CD4-positive, alpha-beta T cell (primary cell): ENCODE results near the gene RAD21L1. TPM values are rescaled to one million over a fixed set of nuclear protein-coding genes. Genes with fewer than 3 reads are reported as not detected.

Experiments used
- ATAC-seq: fragments of 200-7000 bp; cut with Tn5 transposase; one replicate; pipeline ENCODE4 v1.10.0; 2022; ENCODE audit warnings: mild to moderate bottlenecking; ENCODE audit not compliant: poor library complexity
- CTCF ChIA-PET: fragments of 350-600 bp; sonication (Branson Sonifier 250); formaldehyde crosslinking; loops from one replicate; lab custom pipeline; 2021; ENCODE audit warnings: antibody characterized with exemption, inconsistent platforms; lab: Charles Lee
- POLR2A ChIA-PET: fragments of 350-600 bp; sonication (Branson Sonifier 250); formaldehyde crosslinking; loops from one replicate; lab custom pipeline; 2021; ENCODE audit warnings: antibody characterized with exemption, inconsistent platforms; lab: Charles Lee
- DNase-seq, 14 experiments: peaks; one replicate each; pipeline ENCODE4 v3.0.0-alpha.2; 2013 to 2020; ENCODE audit warnings: mixed read lengths in 2 of 14
- H3K27ac ChIP-seq, 2 donors: one replicate each; pipeline versions ENCODE4 v1.5.1 to v1.7.0; 2013; ENCODE audit warnings: low read length in 2 of 2, low read depth in 1 of 2, mild to moderate bottlenecking in 1 of 2
- H3K27me3 ChIP-seq, 2 experiments: 1 replicate in 1 of 2; 2 replicates in 1 of 2; pipeline versions ENCODE4 v1.6.1 to v1.7.0; 2013; ENCODE audit warnings: low read length in 2 of 2, control low read depth in 1 of 2, mild to moderate bottlenecking in 1 of 2, moderate library complexity in 1 of 2; ENCODE audit not compliant: insufficient read depth in 2 of 2, control insufficient read depth in 1 of 2
- H3K36me3 ChIP-seq: one replicate; pipeline ENCODE4 v1.6.1; 2013; ENCODE audit warnings: low read length, control low read depth; ENCODE audit not compliant: insufficient read depth
- H3K4me1 ChIP-seq: one replicate; pipeline ENCODE4 v1.6.1; 2013; ENCODE audit warnings: low read length, control low read depth; ENCODE audit not compliant: insufficient read depth
- H3K4me3 ChIP-seq: one replicate; pipeline ENCODE4 v1.5.1; 2013; ENCODE audit warnings: mild to moderate bottlenecking, low read length, moderate library complexity
- H3K9me3 ChIP-seq, 2 experiments: 1 replicate in 1 of 2; 2 replicates in 1 of 2; pipeline versions ENCODE4 v1.6.1 to v1.7.0; 2013; ENCODE audit warnings: low read length in 2 of 2, mild to moderate bottlenecking in 2 of 2, control low read depth in 1 of 2, moderate library complexity in 1 of 2; ENCODE audit not compliant: control insufficient read depth in 1 of 2, insufficient read depth in 1 of 2
- H3K27ac Mint-ChIP-seq: one replicate; pipeline ENCODE4 v1.8.0; 2020; ENCODE audit warnings: mixed read lengths
- H3K27me3 Mint-ChIP-seq: one replicate; pipeline ENCODE4 v1.8.0; 2021; ENCODE audit warnings: mixed read lengths
- H3K36me3 Mint-ChIP-seq: one replicate; pipeline ENCODE4 v1.8.0; 2021; ENCODE audit warnings: low read depth, mixed read lengths
- H3K4me1 Mint-ChIP-seq: one replicate; pipeline ENCODE4 v1.8.0; 2021; ENCODE audit warnings: low read depth, mixed read lengths
- H3K4me3 Mint-ChIP-seq: one replicate; pipeline ENCODE4 v1.8.0; 2020; ENCODE audit warnings: mild to moderate bottlenecking, mixed read lengths
- H3K9me3 Mint-ChIP-seq: one replicate; pipeline ENCODE4 v1.8.0; 2020; ENCODE audit warnings: mixed read lengths
- intact Hi-C, 2 experiments: fragments of 100-400 bp; cut with DNase I in 1 of 2; cut with micrococcal nuclease in 1 of 2; formaldehyde crosslinking; loops; one replicate each; pipeline versions ENCODE4 v1.15.1 to v1.9.0; 2023 to 2025; cut with DNase I, micrococcal nuclease
- polyA plus RNA-seq, 2 donors: library from polyadenylated mRNA; unstranded; fragments of 120-200 nt; gene quantifications; one replicate each; pipeline ENCODE4 v1.2.1, GENCODE V29; 2013
- total RNA-seq, 174 experiments: library from RNA in 2 of 174; stranded (reverse) in 2 of 174; gene quantifications; one replicate each; pipeline ENCODE4 v1.2.3 and lab custom pipeline; 2021 to 2026
- TF ChIP-seq, protein P1 (sequence below): fragments of 200-600 bp; IDR thresholded peaks from one replicate; pipeline ENCODE4 v1.8.0; 2022; ENCODE audit warnings: antibody characterized with exemption, mild to moderate bottlenecking

The RAD21L1 gene
- under 1 TPM in 1 of 2 experiments, not detected in 1; 0.58 TPM for total RNA-seq
- not detected for polyA plus RNA-seq (2013, experiment 1 of 2)
- not detected for polyA plus RNA-seq (2013, experiment 2 of 2)
- total RNA-seq (lab: John Stamatoyannopoulos, UW), result 0 to 0.99 (median 0.10) reads per million in 172 experiments

DNA sequence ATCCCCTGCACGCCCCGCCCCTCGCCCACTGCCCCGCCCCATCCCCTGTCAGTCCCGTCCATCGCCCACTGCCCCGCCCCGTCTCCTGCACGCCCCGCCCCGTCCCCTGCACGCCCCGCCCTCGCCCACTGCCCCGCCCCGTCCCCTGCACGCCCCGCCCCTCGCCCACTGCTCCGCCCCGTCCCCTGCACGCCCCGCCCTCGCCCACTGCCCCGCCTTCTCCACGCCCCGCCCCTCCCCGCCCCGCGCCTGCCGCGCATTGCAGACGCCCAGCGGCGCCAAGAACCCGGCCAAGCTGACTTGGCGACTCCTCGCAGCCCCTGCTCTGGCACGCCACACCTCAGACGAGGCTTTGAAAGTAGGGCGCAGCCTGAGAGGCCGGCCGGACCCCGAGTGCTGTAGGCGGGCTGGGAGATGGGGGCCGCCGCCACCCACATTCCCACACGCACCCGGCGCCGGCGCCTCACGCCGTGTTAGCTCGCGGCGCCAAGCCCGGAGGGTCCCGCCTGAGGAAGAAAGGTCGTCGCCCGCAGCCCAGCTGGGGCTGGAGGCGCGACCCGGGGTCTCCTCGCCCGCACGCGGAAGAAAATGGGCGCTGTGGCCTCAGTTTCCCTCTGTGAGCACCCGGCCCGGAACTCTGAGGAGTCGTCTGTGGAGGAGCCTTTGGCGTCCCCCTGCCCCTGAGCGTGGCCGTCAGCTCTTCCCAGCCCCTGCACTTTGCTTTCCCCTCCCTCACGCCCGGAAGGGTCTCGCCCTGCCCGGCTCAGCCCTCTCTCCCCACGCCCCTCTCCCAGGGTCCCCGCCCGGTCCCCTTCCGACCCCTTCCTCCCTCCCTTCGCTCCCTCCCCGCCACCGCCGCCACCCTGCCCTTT lies at the start of gene RAD21L1:
Gene RAD21L1 (plus strand): TSS at position 262 of the 872 bp plus-strand sequence. CDS start 2,410 bp downstream, outside the sequence.
- TF ChIP-seq, protein P1, sequence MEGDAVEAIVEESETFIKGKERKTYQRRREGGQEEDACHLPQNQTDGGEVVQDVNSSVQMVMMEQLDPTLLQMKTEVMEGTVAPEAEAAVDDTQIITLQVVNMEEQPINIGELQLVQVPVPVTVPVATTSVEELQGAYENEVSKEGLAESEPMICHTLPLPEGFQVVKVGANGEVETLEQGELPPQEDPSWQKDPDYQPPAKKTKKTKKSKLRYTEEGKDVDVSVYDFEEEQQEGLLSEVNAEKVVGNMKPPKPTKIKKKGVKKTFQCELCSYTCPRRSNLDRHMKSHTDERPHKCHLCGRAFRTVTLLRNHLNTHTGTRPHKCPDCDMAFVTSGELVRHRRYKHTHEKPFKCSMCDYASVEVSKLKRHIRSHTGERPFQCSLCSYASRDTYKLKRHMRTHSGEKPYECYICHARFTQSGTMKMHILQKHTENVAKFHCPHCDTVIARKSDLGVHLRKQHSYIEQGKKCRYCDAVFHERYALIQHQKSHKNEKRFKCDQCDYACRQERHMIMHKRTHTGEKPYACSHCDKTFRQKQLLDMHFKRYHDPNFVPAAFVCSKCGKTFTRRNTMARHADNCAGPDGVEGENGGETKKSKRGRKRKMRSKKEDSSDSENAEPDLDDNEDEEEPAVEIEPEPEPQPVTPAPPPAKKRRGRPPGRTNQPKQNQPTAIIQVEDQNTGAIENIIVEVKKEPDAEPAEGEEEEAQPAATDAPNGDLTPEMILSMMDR, result no peak
- Mint-ChIP-seq H3K4me3 (peak within 1 kb of the TSS; percentile 92), H3K4me1 (peaks cover 19% of the 10 kb centered on the region), H3K27ac (peak within 1 kb of the TSS; percentile 53), H3K27me3 (peaks cover 21% of the 10 kb centered on the region), H3K36me3 (no peaks in the 10 kb centered on the region), H3K9me3 (peaks cover 3% of the 10 kb centered on the region)
- Histone ChIP-seq H3K9me3 (peaks cover 0 to 12% of the 10 kb centered on the region in 2 experiments), H3K4me3 (peak within 1 kb of the TSS; percentile 77), H3K4me1 (peaks cover 18% of the 10 kb centered on the region), H3K27ac (peak within 1 kb of the TSS in 1 of 2 donors; percentile 22), H3K27me3 (peaks cover 0 to 15% of the 10 kb centered on the region in 2 experiments), H3K36me3 (no peaks in the 10 kb centered on the region)
- POLR2A ChIA-PET, result interaction anchor here (0.7 to 1.8 kb wide), 6 partner anchors 9 to 75 kb away, joined by 3 to 8 read pairs (median 4); partner anchors contain the start of gene SNPH
- DNase-seq (peak; percentile 73 to 92 (median 80)), ATAC-seq (peak; percentile 80)
- intact Hi-C loops, result loop anchor here (1.0 to 10.0 kb wide), 6 partner anchors 40 to 879 kb away; partner anchors contain the start of genes SNPH (in 2 of the 2), FKBP1A (in 1 of the 2), NSFL1C (in 1 of the 2) and STK35 (in 1 of the 2)
- CTCF ChIA-PET, result interaction anchor here (1.0 to 5.6 kb wide), 3 partner anchors 13 to 41 kb away, joined by 4 to 20 read pairs (median 4); partner anchors contain the start of gene SNPH

DNA sequence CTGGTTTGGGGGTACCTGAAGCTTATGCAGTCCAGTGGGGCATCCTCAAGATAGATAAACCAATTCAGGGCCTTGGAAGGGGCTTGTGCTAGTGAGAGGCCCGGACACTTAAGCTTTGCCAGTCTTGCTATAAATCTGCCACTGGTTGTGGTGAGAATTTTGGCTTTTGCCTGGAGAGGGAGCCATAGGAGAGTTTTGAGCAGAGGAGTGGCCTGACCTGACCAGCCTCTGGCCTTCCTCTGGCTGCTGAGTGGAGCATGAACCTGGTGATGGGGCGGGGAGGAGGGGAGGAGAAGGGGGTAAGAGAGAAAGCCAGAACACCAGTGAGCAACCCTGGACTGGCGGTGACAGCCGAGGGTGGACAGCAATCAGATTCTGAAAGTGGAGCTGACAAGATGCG lies 48.2 kb upstream of the RAD21L1 start:
- H3K27ac Mint-ChIP-seq, result no peak overlapping the region
- no peaks in the 10 kb centered on the region for H3K9me3 Mint-ChIP-seq
- ChIA-PET CTCF (no interaction called here), POLR2A (no interaction called here)
- TF ChIP-seq, protein P1, result no peak
- intact Hi-C loops, result no loop called here
- H3K27me3 ChIP-seq, result no peaks in the 10 kb centered on the region
- DNase-seq (no peak), ATAC-seq (no peak)
- no peak overlapping the region for H3K27ac ChIP-seq
- H3K36me3 Mint-ChIP-seq, result peaks cover 49% of the 10 kb centered on the region
- H3K4me3 Mint-ChIP-seq, result no peak overlapping the region
- H3K36me3 ChIP-seq, result peaks cover 25% of the 10 kb centered on the region
- no peaks in the 10 kb centered on the region for H3K9me3 ChIP-seq
- peaks cover 8% of the 10 kb centered on the region for H3K27me3 Mint-ChIP-seq
- H3K4me1 Mint-ChIP-seq, result no peaks in the 10 kb centered on the region
- no peak overlapping the region for H3K4me3 ChIP-seq
- H3K4me1 ChIP-seq, result no peaks in the 10 kb centered on the region

DNA sequence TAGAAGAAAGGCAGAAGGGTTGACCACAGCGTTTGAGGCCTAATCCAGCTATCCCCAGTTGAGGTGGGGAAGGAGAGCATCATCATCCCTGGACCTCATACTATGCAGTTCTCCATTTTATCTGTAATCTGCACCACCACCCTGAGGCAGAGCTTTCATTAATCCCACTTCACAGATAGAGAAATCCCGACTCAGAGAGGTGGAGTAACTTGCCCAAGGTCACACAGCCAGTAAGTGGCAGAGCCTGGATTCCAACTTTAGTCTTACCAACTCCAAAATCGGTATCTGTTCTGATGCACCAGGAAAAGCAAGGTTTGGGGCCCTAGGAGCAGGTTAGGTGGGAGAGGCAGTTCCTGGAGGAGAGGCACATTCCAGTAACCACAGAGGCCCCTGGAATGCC lies 47.7 kb upstream of the RAD21L1 start:
- DNase-seq (no peak), ATAC-seq (no peak)
- ChIA-PET POLR2A (no interaction called here), CTCF (no interaction called here)
- Mint-ChIP-seq H3K9me3 (no peaks in the 10 kb centered on the region), H3K36me3 (peaks cover 45% of the 10 kb centered on the region), H3K27me3 (peaks cover 11% of the 10 kb centered on the region), H3K27ac (no peak overlapping the region), H3K4me1 (no peaks in the 10 kb centered on the region), H3K4me3 (no peak overlapping the region)
- H3K36me3 ChIP-seq, result peaks cover 24% of the 10 kb centered on the region
- H3K4me3 ChIP-seq, result no peak overlapping the region
- TF ChIP-seq, protein P1, result no peak
- H3K9me3 ChIP-seq, result no peaks in the 10 kb centered on the region
- no peaks in the 10 kb centered on the region for H3K27me3 ChIP-seq
- intact Hi-C loops, result no loop called here
- no peak overlapping the region for H3K27ac ChIP-seq
- no peaks in the 10 kb centered on the region for H3K4me1 ChIP-seq
